HG03196 (cell line): ENCODE results near the gene PICALM.

Experiments used
- ATAC-seq: cut with Tn5 transposase; IDR thresholded peaks from one replicate; pipeline ENCODE4 v1.9.1; 2021; ENCODE audit not compliant: unreplicated experiment

Gene PICALM

DNA sequence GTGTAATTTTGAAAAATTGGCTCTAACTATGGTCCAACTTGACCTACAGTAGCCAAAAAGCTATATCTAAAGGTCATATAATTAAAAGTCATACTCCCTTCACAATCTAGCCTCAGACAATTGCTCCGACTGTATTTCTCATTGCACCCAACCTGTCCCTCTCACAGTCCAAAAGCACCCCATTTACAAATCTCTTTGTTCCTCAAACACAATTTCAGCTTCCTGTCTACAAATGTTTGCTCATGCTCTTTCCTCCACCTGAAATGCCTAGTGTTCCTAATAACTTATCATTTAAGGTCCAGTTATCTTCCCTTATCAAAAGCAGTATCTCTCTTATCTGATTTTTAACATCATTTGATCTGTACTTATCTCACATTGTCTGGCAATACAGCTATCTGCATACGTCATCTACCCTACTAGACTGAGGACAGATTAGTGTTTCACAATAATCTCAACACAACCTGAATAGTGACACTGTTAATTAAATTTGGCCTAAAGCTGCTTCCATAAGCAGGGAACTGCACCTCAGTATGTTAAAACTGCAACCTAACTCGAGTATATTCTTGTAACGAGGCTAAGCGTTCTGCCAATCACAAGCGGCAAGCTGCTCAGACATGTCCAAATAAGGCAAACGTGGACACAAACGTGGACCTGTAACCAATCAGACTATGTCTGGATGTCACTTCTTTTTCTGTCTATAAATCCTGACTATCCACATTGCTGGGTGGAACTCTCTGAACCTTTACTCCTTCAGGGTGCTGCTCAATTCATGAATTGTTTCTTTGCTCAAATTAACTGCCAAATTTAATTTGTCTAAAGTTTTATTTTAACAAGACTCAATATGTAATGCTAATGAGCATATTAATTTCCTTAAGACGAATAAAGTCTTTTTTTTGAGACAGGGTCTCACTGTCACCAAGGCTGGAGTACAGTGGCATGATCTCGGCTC, 15.9 kb downstream of the PICALM start:
- ATAC-seq = no peak

DNA sequence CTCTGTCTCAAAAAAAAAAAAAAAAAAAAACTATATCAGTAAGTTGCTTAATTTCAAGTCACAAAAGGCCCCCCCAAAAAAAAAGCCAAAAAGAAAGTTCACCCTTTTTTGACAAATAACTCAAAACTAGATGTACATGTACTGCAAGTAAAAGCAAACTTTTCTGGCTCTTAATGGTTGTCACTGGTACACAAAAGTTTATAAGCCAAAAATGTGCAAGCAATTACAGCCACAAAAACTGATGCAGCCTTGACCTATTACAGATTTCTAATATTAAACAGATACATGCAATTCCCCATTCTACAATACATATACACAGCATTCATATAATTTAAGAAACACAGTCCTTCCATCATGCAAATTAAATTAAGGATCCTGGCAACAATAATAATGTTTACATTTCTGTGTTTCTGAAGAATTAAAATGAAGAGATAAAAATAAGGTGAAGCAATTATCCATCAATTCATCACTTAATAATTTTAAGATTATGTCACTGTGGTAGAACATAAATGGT, 18.6 kb downstream of the PICALM start:
- ATAC-seq = no peak

- ATAC-seq = no peak
These were observed 21.5 kb downstream of the PICALM start for GRCh38 chr11:86047275-86047991.

DNA sequence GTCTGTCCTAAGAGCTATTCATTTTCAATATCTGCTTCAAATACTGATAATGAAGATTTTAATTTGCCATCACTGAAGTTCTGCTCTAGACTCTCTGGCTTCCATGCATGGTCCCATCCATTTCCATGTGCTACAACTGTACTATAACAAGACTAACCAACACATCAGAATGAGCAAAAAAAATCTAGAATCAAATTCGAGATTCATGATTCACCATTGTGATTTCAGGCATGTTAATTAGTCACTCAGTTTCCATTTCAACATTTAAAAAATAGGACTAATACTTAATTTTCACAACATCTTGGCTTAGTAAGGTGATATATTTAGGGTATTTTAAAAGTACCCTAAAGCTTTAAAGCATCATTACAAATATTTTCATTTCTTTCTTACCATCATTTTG, 22.8 kb downstream of the PICALM start:
- no peak for ATAC-seq

GRCh38 chr11:86043765-86044503, 24.9 kb downstream of the PICALM start:
- ATAC-seq = no peak

DNA sequence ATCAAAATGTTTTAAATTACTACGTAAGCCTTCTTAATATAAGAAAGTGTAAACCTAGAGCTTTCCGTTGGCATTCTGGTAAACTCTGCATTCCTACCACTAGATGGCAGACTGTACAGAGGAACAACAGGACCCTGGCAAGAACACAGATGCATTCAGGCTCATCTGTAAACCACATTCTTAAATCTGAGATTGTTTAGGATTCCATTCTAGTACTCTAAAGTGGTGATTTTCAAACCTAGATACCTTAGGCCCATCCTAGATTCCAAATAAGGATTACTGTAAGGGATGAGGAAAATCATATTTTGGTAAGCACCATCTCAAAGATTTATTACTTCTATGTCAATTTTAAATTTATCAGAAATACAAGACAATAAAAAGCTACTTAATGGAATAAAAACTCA, 26.9 kb downstream of the PICALM start:
- ATAC-seq = peak; percentile 66

DNA sequence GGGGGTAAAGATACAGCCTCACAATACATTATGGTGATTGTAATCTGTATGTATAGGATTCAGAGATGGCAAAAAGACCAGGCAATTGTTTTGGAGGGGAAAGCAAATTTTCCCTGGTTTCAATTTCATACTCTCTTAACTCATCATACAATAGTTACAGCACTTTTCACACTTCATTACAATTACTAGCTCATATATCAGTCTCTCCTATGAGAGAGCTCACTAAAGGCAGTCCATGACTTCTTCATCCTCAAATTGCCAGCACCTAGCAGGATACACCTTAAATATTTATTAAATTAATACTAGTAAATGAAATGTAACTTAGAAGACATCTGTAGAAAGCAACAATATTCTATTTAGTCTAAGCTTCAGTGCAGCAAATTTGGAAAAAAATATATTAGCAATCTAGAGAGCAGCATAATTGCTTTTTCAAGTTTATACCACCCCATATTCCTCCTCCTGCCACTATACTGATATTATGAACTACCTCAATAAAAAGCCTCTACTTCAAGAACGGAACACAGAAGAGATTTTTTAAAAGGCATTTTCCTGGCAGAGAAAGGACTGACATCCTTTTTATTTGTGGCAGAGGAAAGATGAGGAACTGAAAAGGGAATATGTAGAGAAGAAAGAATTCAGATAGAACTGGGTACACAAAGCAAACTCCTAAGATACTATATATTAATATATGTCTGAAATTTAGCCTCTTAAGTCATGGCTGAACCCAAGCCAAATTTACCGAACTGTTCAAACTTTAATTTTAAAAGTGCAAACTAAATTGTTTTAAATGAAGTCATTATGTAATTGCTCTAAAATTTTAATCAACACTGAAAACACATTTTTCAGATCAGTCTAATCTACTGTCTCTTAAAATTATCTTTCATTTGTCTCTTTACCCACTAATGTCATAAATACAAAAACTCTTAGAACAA, 27.7 kb downstream of the PICALM start:
- ATAC-seq = no peak

DNA sequence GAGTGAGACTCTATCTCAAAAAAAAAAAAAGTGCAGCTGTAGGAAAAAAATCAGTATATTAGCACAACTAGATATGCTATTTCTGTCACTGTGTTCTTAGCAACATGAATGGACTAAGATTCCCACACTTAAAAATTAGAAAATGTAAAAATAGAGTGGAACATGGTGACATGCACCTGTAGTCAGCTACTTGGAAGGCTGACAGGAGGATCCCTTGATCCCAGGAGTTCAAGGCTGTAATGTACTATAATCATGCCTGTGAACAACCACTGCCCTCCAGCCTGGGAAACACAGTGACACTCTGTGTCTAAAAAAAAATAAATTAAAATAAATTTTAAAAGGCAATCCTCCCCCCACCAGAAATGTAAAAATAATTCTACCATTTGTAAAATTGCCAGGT, 29.8 kb downstream of the PICALM start:
- no peak for ATAC-seq

GRCh38 chr11:86037743-86038142, 31.1 kb downstream of the PICALM start:
- ATAC-seq = no peak

DNA sequence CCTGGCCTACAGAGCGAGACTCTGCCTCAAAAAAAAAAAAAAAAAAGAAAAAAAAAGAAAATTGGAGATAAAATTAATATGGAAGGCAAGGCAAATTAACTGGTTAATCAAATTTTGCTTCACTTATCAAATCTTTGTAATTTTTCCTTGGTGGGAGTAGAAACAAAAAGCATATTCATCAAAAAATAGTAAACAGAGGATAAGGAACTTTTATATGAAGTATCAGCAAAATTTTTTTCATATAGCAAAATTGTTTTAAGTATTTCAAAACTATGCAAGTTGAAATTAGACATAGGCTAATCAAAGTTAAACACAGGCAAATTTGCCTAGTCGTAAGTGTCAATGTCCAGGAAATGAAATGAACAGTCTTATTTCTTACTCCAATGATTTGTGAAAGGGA, 33.0 kb downstream of the PICALM start:
- no peak for ATAC-seq

DNA sequence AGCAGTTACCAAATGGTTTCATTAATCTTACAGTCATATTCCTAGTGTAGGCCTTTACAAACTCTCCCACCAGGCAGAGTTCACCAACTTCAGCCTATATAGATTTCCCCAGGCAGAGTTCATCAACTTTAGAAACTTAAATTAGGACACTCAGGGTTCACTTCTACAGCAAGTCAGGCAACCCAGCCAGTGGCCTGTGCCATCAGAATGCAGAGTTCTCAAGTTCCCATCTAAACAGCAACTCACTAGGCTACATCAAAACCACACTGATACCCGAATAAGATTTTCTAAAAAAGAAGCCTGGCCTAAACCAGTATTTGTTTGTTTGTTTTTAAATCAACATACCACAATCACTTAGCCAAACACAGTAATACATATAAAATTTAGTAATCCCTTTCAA, 33.7 kb downstream of the PICALM start:
- no peak for ATAC-seq

DNA sequence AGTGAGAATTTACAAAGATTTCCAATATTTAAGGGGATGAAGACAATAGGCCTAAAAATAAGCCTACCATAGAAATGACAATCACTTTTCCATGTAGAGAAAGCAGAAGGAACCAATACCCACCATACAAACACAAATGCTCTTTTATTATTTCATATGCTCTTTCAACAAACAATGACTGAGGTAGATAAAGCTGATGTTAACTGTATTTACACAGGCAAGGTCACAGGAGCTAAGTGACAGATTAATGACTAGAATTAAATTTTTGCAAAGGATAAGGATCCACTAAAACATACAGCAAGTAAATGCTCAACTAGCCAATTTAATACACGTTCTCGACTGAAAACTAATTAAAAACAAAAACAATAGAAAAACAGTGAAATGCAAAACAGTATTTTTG, 34.2 kb downstream of the PICALM start:
- no peak for ATAC-seq

- no peak for ATAC-seq
These were observed 47.5 kb downstream of the PICALM start for GRCh38 chr11:86021377-86021776.

- no peak for ATAC-seq
These were observed 50.6 kb downstream of the PICALM start for GRCh38 chr11:86018249-86018648.

GRCh38 chr11:86016451-86016850, 52.4 kb downstream of the PICALM start:
- no peak for ATAC-seq

- no peak for ATAC-seq
These were observed 53.2 kb downstream of the PICALM start for GRCh38 chr11:86015699-86016098.

GRCh38 chr11:86014221-86014620, 54.7 kb downstream of the PICALM start:
- ATAC-seq = no peak

DNA sequence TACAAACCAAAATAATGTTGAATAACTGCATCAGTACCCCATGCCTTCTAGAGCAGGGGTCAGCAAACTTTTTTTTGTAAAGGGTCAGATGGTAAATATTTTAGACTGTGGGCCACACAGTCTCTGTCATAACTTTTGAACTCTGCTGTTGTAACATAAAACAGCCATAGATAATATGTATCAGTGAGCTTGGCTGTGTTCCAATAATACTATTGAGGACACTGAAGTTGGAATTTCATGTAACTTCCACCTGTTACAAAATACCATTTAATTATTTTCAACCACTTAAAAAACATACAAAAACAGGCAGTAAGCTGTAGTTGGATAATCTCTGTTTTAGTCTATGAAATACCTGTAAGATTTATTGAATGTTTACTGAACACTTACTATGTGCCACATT, 55.2 kb downstream of the PICALM start:
- ATAC-seq = no peak

GRCh38 chr11:86011175-86011574, 57.7 kb downstream of the PICALM start:
- no peak for ATAC-seq

GRCh38 chr11:86003654-86004053, 65.2 kb downstream of the PICALM start:
- no peak for ATAC-seq
